Subcutaneous abdominal adipose tissue (tissue), 5 donors: ENCODE data around the gene SGMS1.
"Not testable (repeated sequence)": the region's sequence is repeated elsewhere in the genome, so short reads cannot be mapped to it uniquely, and the experiment has no call there.

Experiments used
- H3K27ac ChIP-seq: one replicate; pipeline ENCODE4 v1.7.0; 2013; ENCODE audit warnings: low read depth, mild to moderate bottlenecking, inconsistent platforms, low read length, moderate library complexity
- H3K27me3 ChIP-seq, 5 donors: one replicate each; pipeline ENCODE4 v1.7.0; 2013; ENCODE audit warnings: low read length in 5 of 5, inconsistent platforms in 1 of 5; ENCODE audit not compliant: control insufficient read depth in 5 of 5, insufficient read depth in 4 of 5
- H3K36me3 ChIP-seq, 5 donors: one replicate each; pipeline ENCODE4 v1.7.0; 2013; ENCODE audit warnings: low read length in 5 of 5; ENCODE audit not compliant: control insufficient read depth in 5 of 5, insufficient read depth in 5 of 5
- H3K4me1 ChIP-seq, 5 donors: one replicate each; pipeline ENCODE4 v1.7.0; 2013; ENCODE audit warnings: low read length in 5 of 5, mild to moderate bottlenecking in 3 of 5, moderate library complexity in 1 of 5; ENCODE audit not compliant: control insufficient read depth in 5 of 5, insufficient read depth in 5 of 5
- H3K4me3 ChIP-seq, 5 donors: one replicate each; pipeline ENCODE4 v1.7.0; 2013; ENCODE audit warnings: low read length in 5 of 5, low read depth in 1 of 5
- H3K9ac ChIP-seq, 5 donors: one replicate each; pipeline ENCODE4 v1.7.0; 2013; ENCODE audit warnings: low read length in 5 of 5, mild to moderate bottlenecking in 4 of 5, moderate library complexity in 3 of 5
- H3K9me3 ChIP-seq, 5 donors: one replicate each; pipeline ENCODE4 v1.7.0; 2013; ENCODE audit warnings: low read length in 5 of 5; ENCODE audit not compliant: control insufficient read depth in 5 of 5
- donor health status: healthy.
- donor health status: healthy.
- donor health status: healthy.
- donor health status: healthy.
- donor health status: healthy.

SGMS1 gene

DNA sequence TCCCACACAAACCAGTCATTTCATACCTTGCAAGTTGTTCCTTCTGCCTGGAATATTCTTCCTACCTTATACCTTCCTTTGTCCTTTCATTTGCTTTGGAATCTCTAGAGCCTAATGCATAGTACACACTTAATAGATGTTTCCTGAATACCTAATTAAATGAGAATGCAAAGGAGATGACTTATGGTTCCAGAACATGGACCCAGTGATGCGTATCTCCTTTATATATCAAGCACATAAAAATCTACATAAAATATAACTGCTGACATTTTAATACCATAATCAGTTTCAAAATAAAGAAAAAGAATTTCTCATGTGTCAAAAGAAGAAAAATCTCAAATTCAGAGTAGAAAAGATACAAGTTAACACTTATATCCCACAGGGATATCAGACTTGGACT, 261.8 kb downstream of the SGMS1 start:
- Histone ChIP-seq H3K4me1 (peaks cover 5 to 28% (median 20%) of the 10 kb centered on the region in 5 donors), H3K27me3 (no peaks in the 10 kb centered on the region), H3K9me3 (no peaks in the 10 kb centered on the region), H3K36me3 (no peaks in the 10 kb centered on the region), H3K27ac (no peak overlapping the region), H3K4me3 (no peak overlapping the region), H3K9ac (no peak overlapping the region)

DNA sequence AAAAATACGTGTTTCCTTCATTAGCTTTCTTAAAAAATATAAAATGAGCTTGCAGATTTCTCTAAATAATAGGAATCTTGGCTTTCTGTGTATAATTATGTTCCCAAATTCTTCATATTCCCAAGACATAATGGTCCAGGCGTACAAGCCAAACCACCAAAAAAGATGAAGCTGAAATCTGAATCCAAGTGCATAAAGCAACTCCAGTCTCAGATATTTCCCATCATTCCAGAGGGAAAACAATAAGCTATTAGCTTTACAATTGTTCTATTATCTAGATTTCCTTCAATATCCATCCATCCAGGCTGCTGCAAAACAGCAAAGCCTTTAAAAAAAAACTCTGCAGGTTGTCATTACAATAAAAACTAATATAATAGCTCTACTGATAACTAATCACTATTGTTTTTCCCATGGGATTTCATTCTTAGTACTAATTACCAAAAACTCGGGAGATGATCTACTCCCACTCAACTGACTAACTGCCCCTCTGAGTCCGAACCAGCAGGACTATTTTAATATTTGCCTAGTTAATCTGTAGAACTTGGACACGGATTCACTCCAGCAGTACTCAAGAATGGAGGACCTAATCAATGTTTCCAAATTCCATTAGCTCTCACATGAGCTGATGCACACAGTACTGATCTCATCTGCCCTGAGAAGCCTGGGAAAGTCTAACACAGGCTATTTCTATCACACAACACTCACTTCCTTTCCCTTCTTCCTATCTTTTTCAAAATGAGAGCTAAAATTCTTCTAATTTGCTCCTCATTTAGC, 263.5 kb downstream of the SGMS1 start:
- peaks cover 5 to 28% (median 20%) of the 10 kb centered on the region in 5 donors for H3K4me1 ChIP-seq
- H3K27me3 ChIP-seq = no peaks in the 10 kb centered on the region
- H3K27ac ChIP-seq = peak overlapping the region; percentile 9
- H3K4me3 ChIP-seq = no peak overlapping the region
- no peaks in the 10 kb centered on the region for H3K36me3 ChIP-seq
- peak overlapping the region in 2 of 5 donors; percentile 8 to 57 for H3K9ac ChIP-seq
- no peaks in the 10 kb centered on the region for H3K9me3 ChIP-seq

DNA sequence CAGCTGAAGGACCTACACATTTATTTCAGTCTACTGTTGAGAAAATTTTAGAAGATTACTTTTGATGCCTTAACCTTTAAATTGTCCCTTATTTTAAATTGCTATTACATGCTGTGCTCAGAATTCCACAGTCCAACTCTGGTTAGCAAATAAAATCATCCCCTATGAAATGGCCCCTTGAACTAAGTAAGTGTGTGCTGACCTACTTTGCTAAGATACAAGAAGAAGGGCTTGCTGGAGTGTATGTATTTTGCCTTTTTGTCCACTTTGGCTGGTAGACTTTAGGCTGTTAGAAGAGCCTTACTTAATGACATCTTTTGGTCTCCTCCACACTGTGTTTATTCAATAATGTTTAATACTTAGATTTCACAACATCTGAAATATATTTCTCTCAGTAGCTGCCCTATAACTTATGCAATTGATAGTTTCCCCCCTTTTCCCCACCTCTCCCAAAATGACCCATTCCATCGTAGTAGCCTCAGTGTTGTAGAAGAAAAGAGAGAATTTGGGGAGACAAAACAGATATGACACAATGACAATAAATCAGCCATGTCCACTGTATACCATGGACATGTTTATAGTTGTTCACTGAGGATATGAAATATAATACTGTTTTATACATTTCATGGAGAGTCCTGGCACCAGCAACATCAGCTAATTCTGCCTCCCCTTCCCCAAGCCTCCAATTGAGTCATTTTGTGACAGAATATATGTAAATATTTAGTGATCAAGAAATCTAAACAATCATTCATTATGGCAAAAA, 264.6 kb downstream of the SGMS1 start:
- Histone ChIP-seq H3K27ac (peak overlapping the region; percentile 9), H3K9me3 (no peaks in the 10 kb centered on the region), H3K4me1 (peaks cover 5 to 28% (median 20%) of the 10 kb centered on the region in 5 donors), H3K27me3 (no peaks in the 10 kb centered on the region), H3K4me3 (no peak overlapping the region), H3K9ac (no peak overlapping the region), H3K36me3 (no peaks in the 10 kb centered on the region)

DNA sequence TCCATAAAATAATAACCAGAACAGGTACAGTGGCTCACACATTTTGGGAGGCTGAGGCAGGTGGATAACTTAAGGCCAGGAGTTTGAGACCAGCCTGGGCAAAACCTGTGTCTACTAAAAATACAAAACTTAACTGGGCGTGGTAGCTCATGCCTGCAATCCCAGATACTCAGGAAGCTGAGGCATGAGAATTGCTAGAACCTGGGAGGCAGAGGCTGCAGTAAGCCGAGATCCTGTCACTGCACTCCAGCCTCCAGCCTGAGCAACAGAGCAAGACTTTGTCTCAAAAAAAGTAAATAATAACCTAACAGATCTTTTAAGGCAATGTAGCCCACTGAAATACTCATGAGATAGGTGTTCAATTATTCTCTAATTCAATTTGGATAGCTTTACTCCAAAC, 265.3 kb downstream of the SGMS1 start:
- Histone ChIP-seq H3K27ac (no peak overlapping the region), H3K27me3 (no peaks in the 10 kb centered on the region), H3K4me3 (no peak overlapping the region), H3K9me3 (no peaks in the 10 kb centered on the region), H3K4me1 (peaks cover 5 to 28% (median 20%) of the 10 kb centered on the region in 5 donors), H3K36me3 (no peaks in the 10 kb centered on the region), H3K9ac (no peak overlapping the region)

DNA sequence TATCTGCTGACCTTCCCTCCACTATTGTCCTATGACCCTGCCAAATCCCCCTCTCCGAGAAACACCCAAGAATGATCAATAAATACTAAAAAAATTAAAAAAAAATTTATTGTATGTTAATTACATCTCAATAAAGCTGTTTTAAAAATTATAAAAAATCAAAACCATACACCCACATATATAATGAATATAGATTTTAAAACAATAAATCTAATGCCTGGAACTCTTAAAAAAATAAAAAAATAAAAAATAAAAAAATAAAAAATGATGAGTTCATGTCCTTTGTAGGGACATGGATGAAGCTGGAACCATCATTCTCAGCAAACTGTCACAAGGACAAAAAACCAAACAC, 267.3 kb downstream of the SGMS1 start:
- H3K9ac ChIP-seq, H3K27me3 ChIP-seq, H3K36me3 ChIP-seq, H3K27ac ChIP-seq, H3K4me3 ChIP-seq, H3K9me3 ChIP-seq: not testable (repeated sequence)
- H3K4me1 ChIP-seq = peaks cover 5 to 24% (median 15%) of the 10 kb centered on the region in 5 donors

DNA sequence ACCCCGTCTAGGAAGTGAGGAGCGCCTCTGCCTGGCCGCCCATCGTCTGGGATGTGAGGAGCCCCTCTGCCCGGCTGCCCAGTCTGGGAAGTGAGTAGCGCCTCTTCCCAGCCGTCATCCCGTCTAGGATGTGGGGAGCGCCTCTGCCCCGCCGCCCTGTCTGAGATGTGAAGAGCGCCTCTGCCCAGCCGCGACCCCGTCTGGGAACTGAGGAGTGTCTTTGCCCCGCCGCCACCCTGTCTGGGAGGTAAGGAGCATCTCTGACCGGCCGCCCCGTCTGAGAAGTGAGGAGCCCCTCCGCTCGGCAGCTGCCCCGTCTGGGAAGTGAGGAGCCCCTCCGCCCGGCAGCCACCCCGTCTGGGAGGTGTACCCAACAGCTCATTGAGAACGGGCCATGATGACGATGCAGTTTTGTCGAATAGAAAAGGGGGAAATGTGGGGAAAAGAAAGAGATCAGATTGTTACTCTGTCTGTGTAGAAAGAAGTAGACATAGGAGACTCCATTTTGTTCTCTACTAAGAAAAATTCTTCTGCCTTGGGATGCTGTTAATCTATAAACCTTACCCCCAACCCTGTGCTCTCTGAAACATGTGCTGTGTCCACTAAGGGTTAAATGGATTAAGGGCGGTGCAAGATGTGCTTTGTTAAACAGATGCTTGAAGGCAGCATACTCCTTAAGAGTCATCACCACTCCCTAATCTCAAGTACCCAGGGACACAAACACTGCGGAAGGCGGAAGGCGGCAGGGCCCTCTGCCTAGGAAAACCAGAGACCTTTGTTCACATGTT, 267.9 kb downstream of the SGMS1 start:
- H3K4me3 ChIP-seq, H3K27me3 ChIP-seq, H3K36me3 ChIP-seq, H3K9me3 ChIP-seq, H3K27ac ChIP-seq, H3K9ac ChIP-seq: not testable (repeated sequence)
- H3K4me1 ChIP-seq = peaks cover 5 to 21% (median 12%) of the 10 kb centered on the region in 5 donors

DNA sequence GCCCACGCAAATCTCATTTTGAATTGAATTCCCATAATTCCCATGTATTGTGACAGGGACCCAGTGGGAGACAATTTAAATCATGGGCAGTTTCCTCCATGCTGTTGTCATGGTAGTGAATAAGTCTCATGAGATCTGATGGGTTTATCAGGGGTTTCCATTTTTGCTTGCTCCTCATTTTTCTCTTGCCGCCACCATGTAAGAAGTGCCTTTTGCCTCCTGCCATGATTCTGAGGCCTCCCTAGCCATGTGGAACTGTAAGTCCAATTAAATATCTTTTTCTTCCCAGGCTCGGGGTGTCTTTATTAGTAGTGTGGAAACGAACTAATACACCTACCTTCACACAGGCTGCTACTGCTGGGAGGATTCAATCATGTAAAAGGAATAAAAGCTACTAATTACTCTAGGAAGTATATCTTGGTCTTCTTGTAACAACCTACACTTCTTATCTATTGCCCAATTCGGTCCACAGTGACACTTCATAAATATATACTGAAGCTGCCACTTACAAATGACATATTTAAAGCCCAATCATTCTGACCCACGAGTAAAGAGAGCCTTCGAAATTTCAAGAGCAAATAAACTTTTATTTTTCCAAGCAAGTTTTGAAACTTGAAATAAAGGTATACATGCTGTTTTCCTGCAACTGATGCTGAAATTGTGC, 272.1 kb downstream of the SGMS1 start:
- Histone ChIP-seq H3K9me3 (no peaks in the 10 kb centered on the region), H3K4me3 (no peak overlapping the region), H3K27ac (no peak overlapping the region), H3K27me3 (no peaks in the 10 kb centered on the region), H3K4me1 (peaks cover 7 to 16% (median 15%) of the 10 kb centered on the region in 5 donors), H3K36me3 (no peaks in the 10 kb centered on the region), H3K9ac (no peak overlapping the region)

DNA sequence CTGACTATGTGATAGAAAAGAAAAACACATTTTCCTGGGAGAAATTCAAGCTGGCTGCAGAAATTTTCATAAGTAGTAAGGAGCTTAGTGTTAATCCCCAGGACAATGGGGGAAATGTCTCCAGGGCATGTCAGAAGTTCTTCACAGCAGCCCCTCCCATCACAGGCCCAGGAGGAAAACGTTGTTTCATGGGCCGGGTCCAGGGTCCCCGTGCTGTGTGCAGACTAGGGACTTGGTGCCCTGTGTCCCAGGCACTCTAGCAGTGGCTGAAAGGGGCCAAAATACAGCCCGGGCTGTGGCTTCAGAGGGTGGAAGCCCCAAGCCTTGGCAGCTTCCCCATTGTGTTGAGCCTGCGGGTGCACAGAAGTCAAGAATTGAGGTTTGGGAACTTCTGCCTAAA, 273.4 kb downstream of the SGMS1 start:
- no peaks in the 10 kb centered on the region for H3K36me3 ChIP-seq
- no peak overlapping the region for H3K4me3 ChIP-seq
- no peak overlapping the region for H3K9ac ChIP-seq
- H3K27ac ChIP-seq = no peak overlapping the region
- no peaks in the 10 kb centered on the region for H3K27me3 ChIP-seq
- no peaks in the 10 kb centered on the region for H3K9me3 ChIP-seq
- H3K4me1 ChIP-seq = peaks cover 7 to 20% (median 17%) of the 10 kb centered on the region in 5 donors

DNA sequence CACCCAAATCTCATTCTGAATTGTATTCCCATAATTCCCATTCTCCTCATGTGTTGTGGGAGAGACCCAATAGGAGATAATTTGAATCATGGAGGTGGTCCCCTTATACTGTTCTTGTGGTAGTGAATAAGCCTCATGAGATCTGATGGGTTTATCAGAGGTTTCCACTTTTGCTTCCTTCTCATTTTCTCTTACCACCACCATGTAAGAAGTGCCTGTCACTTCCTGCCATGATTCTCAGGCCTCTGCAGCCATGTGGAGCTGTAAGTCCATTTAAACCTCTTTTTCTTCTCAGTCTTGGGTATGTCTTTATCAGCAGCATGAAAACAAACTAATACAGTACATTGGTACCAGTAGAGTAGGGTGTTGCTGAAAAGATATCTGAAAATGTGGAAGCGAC, 274.2 kb downstream of the SGMS1 start:
- Histone ChIP-seq H3K27ac (no peak overlapping the region), H3K9ac (no peak overlapping the region), H3K9me3 (no peaks in the 10 kb centered on the region), H3K36me3 (no peaks in the 10 kb centered on the region), H3K4me3 (no peak overlapping the region), H3K27me3 (no peaks in the 10 kb centered on the region), H3K4me1 (peaks cover 7 to 20% (median 17%) of the 10 kb centered on the region in 5 donors)
